Vagina (tissue), 2 donors: Measurements from ENCODE around the gene MICAL3.

Experiments used
- CTCF ChIP-seq, 3 experiments: fragments of 450-650 bp in 2 of 3; fragments of 200-600 bp in 1 of 3; sonication (generic) in 1 of 3; IDR thresholded peaks; one replicate each; pipeline ENCODE4 v1.5.1; 2017 to 2019; ENCODE audit warnings: antibody characterized with exemption in 3 of 3, mild to moderate bottlenecking in 2 of 3, moderate library complexity in 2 of 3
- POLR2A ChIP-seq, 2 donors: fragments of 450-650 bp; IDR thresholded peaks; one replicate each; pipeline ENCODE4 v1.6.1; 2017; ENCODE audit warnings: antibody characterized with exemption in 2 of 2, mild to moderate bottlenecking in 2 of 2, moderate library complexity in 2 of 2
- POLR2AphosphoS5 ChIP-seq, 2 donors: sonication (generic); formaldehyde crosslinking; IDR thresholded peaks; one replicate each; pipeline ENCODE4 v1.9.0; 2017; ENCODE audit warnings: antibody characterized with exemption in 2 of 2, mild to moderate bottlenecking in 2 of 2, low read depth in 1 of 2; ENCODE audit not compliant: insufficient read depth in 1 of 2

DNA sequence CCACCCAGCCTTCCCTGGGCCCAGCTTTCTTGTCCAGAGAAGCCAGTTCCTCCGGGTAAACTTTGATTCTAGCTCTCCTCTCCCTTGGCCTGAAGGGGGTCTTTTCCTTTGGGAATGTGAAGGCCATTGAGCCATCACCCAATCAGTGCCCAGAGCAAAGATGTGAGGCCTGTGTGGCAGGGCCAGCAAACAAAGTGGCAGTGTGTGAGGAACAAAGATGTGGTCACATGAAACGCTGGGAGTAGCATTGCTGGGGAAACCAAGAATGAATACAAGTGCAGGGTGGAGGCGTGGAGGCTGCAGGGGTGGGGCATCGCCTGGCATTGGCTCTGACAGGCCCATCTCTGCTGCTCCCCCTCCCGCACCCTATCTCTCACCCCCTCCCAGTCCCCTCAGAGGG is 158.2 kb downstream of the MICAL3 start:
- TF ChIP-seq POLR2AphosphoS5 (IDR thresholded peaks at IDR 0.05; ENCODE audit: insufficient read depth in 1 of 2, low read depth in 1 of 2) (no peak), CTCF (IDR thresholded peaks at IDR 0.05) (no peak), POLR2A (IDR thresholded peaks at IDR 0.05) (no peak)
